ENCODE data around the gene ATAD3C.
"Not testable (repeated sequence)": the region's sequence is repeated elsewhere in the genome, so short reads cannot be mapped to it uniquely, and the experiment has no call there.

Gene ATAD3C

GRCh38 chr1:1480488-1480867 is 31.0 kb downstream of the ATAD3C start:
- not testable (repeated sequence) for DNase-seq

DNA sequence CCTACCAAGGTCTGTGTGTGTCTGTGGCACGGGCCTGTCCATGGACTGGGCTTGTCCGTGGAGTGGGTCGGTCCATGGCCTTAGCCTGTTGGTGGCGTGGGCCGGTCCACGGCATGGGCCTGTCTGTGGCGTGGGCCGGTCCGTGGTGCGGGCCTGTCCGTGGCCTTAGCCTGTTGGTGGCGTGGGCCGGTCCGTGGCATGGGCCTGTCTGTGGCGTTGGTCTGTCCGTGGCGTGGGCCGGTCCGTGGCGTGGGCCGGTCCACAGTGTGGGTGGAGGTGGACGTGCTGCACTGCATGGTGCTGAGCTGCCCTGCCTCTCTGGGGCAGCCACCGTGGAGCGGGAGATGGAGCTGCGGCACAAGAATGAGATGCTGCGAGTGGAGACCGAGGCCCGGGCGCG is 32.3 kb downstream of the ATAD3C start:
- not testable (repeated sequence) for DNase-seq

- no peak for DNase-seq
Observed at GRCh38 chr1:1482856-1483255, 33.4 kb downstream of the ATAD3C start.

GRCh38 chr1:1483714-1484113 is 34.2 kb downstream of the ATAD3C start:
- DNase-seq: no peak

GRCh38 chr1:1484976-1485750 is 35.7 kb downstream of the ATAD3C start:
- not testable (repeated sequence) for DNase-seq

GRCh38 chr1:1485755-1486317 is 36.3 kb downstream of the ATAD3C start:
- DNase-seq: not testable (repeated sequence)

DNA sequence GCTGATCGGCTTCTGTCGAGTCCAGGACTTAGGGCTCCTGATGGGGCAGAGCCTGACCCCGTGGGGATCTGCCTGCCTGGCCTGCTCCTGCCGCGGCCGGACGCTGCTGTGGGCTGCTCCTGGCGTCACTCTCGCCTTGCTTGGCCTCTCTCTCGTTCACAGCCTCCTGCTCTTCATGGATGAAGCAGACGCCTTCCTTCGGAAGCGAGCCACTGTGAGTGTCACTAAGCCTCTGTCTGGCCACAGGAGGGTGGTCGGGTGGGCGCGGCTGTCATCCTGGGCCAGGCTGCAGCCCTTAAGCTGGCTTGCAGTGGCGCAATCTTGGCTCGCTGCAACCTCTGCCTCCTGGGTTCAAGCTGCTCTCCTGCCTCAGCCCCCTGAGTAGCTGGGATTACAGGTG is 38.2 kb downstream of the ATAD3C start:
- DNase-seq: no peak

- DNase-seq: no peak
Observed at GRCh38 chr1:1489231-1489630, 39.7 kb downstream of the ATAD3C start.

- no peak for DNase-seq
Observed at GRCh38 chr1:1489861-1490260, 40.4 kb downstream of the ATAD3C start.

DNA sequence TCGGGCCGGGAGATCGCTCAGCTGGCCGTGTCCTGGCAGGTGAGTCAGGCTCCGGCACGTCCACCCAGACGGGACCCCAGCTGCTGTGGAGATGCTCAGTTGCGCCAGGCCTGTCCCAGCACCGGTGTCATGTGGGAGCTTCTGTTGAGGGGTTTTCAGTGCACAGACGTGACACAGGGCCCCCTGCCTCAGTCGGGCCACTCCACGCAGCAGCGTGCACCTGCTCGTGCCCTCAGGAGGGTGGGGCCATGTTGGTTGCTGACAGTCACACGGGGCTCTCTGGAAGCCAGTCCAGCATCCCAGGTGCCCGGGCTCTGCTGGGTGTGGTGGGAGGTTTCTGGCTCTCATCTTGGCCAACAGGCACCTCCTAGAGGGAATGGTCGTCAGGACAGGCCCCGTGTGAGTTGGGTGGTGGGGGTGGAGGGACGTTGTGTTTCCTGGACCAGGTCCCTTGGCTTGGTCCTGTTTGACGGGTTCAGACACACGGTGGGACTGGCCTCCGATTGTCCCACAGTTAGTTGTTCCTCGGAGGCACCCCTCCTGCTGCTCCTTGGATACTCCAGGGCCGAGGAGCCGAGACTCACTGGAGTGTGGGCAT is 41.2 kb downstream of the ATAD3C start:
- no peak for DNase-seq

DNA sequence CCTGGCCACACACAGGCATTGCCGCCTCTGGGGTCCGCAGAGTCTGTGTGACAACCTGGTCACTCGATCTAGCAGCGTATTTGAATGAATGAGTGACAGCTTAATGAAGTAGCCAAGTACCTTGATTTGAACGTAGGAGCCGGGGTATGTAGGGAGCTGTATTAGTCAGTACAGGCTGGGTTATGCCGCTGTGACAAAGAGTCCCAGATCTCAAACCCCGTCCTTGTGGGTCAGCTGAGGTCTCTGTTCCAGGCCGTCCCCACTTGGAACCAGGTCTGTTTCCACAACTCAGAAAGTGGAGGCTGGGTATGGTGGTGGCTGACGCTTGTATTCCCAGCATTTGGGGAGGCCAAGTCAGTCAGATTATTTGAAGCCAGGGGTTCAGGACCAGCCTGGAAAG is 42.1 kb downstream of the ATAD3C start:
- DNase-seq: no peak

- DNase-seq: not testable (repeated sequence)
Observed at GRCh38 chr1:1494311-1494710, 44.8 kb downstream of the ATAD3C start.

DNA sequence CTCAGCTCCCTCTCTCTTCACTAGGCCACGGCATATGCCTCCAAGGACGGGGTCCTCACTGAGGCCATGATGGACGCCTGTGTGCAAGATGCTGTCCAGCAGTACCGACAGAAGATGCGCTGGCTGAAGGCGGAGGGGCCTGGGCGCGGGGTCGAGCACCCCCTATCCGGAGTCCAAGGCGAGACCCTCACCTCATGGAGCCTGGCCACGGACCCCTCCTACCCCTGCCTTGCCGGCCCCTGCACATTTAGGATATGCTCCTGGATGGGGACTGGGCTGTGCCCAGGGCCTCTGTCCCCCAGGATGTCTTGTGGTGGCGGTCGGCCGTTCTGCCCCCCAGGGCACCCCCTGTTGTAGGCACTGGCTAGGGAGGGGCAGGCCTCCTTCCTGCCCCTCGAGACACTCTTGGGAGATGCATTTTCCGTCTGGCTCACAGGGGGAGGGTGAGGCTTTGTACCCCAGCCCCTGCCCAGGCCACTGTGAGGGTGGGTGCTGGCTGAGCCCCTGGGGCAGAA is 46.0 kb downstream of the ATAD3C start:
- DNase-seq: not testable (repeated sequence)

DNA sequence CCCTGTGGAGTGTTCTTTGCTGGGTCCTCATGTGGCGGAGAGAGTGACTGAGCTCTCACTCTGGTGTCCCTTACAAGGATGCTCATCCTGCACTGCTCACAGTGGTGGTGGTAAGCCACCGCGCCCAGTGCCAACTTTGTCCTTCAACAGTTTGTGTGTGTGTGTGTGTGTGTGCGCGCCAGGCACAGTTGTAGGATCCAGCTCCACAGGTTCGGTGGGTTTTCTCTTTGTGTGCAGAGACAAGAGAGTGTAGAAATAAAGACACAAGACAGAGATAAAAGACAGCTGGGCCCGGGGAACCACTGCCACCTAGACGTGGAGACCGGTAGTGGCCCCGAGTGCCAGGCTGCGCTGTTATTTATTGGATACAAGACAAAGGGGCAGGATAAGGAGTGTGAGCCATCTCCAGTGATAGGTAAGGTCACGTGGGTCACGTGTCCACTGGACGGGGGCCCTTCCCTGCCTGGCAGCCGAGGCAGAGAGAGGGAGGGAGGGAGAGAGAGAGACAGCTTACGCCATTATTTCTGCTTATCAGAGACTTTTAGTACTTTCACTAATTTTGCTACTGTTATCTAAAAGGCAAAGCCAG is 55.4 kb downstream of the ATAD3C start:
- peak; percentile 59 for DNase-seq

DNA sequence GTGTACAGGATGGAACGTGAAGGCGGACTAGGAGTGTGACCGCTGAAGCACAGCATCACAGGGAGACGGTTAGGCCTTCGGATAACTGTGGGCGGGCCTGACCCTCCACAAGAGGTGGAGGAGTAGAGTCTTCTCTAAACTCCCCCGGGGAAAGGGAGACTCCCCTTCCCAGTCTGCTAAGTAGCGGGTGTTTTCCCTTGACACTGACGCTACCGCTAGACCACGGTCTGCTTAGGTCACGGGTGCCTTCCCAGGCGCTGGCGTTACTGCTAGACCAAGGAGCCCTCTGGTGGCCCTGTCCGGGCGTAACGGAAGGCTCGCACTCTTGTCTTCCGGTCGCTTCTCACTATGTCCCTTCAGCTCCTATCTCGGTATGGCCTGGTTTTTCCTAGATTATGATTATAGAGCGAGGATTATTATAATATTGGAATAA is 55.9 kb downstream of the ATAD3C start:
- peak; percentile 11 for DNase-seq

DNA sequence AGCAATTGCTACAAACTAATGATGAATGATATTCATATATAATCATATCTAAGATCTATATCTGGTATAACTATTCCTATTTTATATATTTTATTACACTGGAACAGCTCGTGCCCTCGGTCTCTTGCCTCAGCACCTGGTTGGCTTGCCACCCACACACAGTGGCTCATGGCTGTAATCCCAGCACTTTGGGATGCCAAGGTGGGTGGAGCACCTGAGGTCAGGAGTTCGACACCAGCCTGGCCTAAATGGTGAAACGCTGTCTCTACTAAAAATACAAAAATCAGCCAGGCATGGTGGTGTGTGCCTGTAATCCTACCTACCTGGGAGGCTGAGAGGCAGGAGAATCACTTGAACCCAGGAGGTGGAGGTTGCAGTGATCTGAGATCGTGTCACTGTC is 56.3 kb downstream of the ATAD3C start:
- DNase-seq: not testable (repeated sequence)

DNA sequence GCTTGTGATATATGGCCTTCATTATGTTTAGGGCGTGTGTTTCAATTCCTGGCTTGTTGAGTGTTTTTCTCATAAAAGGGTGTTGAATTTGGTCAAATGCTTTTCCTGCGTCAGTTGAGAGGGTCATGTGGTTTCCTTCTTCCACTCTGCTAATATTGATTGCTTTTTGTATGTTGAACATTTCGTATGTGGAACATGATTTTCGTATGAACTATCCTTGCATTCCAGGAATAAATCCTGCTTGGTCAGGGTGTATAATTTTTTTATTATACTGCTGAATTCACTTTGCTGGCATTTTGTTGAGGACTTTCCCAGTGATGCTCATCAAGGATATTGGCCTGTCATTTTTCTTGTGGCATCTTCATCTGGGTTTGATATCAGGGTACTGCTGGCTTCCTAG is 57.8 kb downstream of the ATAD3C start:
- DNase-seq: no peak

GRCh38 chr1:1508775-1509464 is 59.4 kb downstream of the ATAD3C start:
- not testable (repeated sequence) for DNase-seq

DNA sequence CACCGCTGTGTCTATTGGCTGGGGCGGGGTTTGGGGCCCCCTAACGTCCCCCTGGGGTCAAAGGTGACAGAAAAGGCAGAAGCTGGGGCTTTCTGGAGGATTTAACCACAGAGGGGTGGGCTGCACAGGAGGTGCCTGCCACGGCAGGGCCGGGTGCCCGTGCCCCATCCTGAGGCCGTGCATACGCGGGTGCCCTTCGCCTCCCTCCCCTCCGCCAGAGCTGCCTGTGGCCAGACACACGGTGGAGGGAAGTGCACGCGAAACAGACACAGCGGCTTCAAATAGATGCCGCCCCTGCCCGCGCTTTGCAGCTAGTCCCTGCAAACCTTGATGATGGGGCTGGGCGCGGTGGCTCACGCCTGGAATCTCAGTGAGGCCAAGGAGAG is 60.0 kb downstream of the ATAD3C start:
- not testable (repeated sequence) for DNase-seq

GRCh38 chr1:1510912-1511532 is 61.5 kb downstream of the ATAD3C start:
- peak; percentile 9 for DNase-seq

DNA sequence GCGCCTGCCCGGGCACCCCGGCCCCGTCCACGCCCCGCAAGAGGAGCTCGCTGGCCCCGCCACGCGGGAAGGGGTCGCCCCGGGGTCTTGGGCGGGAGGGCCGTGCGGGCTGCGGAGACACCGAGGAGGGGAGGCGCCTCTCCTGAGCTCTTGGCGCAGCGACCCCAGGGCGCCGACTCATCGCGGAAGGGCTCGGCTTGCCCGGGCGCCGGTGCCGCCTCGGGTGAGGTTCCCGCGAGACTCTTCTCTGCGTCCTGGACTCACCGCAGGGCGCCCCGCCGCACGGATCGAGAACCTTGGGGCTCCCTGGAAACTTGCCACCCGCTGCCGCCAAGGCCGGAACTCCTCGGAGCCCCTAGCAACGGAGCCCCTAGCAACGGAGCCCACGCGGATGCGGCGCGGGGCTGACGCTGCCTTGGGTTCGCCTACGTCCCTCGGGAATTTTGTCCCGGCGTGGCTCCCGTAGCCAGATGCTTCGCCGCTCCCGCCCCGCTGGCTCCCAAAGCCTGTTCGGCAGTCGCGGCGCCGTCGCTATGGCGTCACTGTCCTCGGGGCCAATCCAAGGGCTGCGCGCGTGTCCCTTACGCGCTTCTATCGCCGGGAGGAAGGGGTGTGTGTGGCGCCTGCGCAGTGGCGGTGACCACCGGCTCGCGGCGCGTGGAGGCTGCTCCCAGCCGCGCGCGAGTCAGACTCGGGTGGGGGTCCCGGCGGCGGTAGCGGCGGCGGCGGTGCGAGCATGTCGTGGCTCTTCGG is 62.2 kb downstream of the ATAD3C start, which contains the start of gene ATAD3A:
Gene ATAD3A, plus strand, starts transcription at position 630 of the 753 bp plus-strand sequence. Its CDS starts 107 bp downstream, at position 737.
- DNase-seq: peak; percentile 95

DNA sequence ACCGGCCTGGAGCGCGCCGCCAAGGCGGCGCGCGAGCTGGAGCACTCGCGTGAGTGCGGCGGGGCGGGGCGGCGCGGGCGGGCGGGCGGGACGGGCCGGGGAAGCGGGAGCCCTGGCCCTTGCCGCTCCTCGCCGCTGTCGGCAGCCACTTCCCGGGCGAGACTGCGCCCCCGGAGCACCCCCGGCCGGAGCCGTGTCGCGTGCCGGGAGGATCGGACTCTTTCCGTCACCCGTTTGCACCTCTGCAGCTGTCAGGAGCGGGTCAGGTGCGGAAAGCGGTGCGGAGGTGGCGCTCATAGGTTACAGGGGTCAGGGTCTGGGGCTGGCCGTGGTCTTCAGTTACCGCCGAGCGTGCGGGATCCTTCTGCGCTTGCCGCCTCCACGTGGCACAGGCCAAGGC is 62.9 kb downstream of the ATAD3C start:
- DNase-seq: not testable (repeated sequence)

All from NCI-H1436 (cell line).